HL-60 (cell line): Measurements from ENCODE around the gene ARHGEF1.

Experiments used
- DNase-seq, 2 experiments: peaks; one replicate each; pipeline ENCODE4 v3.0.0-alpha.2; 2010 to 2020; ENCODE audit warnings: low read depth in 1 of 2, low spot score in 1 of 2
- H3K27ac ChIP-seq: fragments of 250-450 bp; sonication (Bioruptor Pico); replicated peaks from 2 replicates; pipeline ENCODE4 v1.5.1; 2020; ENCODE audit warnings: mild to moderate bottlenecking, moderate library complexity
- H3K27me3 ChIP-seq: fragments of 250-450 bp; sonication (Bioruptor Pico); 2 replicates; pipeline ENCODE4 v1.5.1; 2021; ENCODE audit warnings: mild to moderate bottlenecking, moderate library complexity; ENCODE audit not compliant: insufficient read depth, poor library complexity, severe bottlenecking
- H3K4me3 ChIP-seq: replicated peaks from 2 replicates; pipeline ENCODE4 v1.5.1; 2011; ENCODE audit warnings: mild to moderate bottlenecking, control low read depth, low read length; ENCODE audit not compliant: insufficient read depth
- GABPA ChIP-seq: IDR thresholded peaks from 2 replicates; pipeline ENCODE4 v1.6.1; 2012; ENCODE audit warnings: low read depth
- POLR2AphosphoS5 ChIP-seq: IDR thresholded peaks from 2 replicates; pipeline ENCODE4 v1.6.1; 2012; ENCODE audit warnings: low read depth
- SPI1 ChIP-seq: IDR thresholded peaks from 2 replicates; pipeline ENCODE4 v1.6.1; 2012; ENCODE audit warnings: low read depth, mild to moderate bottlenecking, borderline replicate concordance
- TF ChIP-seq, protein P1 (sequence below): IDR thresholded peaks from 2 replicates; pipeline ENCODE4 v1.6.1; 2012; ENCODE audit warnings: low read depth; ENCODE audit not compliant: insufficient replicate concordance
- TF ChIP-seq, protein P2 (sequence below): IDR thresholded peaks from one replicate; pipeline ENCODE4 v1.5.1; 2011; ENCODE audit warnings: low read length, control low read depth, inconsistent platforms; ENCODE audit not compliant: insufficient read depth

Gene ARHGEF1

DNA sequence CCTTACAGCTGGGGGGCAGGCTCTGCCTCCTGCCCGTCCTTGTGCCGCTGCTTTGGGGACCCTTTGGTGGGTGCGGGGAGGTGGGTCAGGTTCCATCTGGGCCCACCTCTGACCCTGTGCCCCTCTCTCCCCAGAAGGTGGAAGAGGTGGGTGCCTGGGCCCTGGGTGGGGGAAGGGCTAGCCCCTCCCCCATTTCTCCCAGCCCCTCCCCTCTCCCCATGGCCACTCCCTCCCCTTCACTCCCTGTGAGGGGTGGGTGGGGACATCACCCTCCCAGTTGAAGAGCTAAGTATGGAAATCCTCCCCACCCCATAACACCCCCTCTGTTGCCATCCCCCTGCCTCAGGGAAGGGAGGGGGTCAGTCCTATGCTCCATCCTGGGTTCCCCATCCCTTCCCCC is 14.2 kb downstream of the ARHGEF1 start:
- H3K27ac ChIP-seq: no peak overlapping the region
- TF ChIP-seq GABPA (no peak), POLR2AphosphoS5 (no peak), SPI1 (no peak)
- TF ChIP-seq, protein P1, sequence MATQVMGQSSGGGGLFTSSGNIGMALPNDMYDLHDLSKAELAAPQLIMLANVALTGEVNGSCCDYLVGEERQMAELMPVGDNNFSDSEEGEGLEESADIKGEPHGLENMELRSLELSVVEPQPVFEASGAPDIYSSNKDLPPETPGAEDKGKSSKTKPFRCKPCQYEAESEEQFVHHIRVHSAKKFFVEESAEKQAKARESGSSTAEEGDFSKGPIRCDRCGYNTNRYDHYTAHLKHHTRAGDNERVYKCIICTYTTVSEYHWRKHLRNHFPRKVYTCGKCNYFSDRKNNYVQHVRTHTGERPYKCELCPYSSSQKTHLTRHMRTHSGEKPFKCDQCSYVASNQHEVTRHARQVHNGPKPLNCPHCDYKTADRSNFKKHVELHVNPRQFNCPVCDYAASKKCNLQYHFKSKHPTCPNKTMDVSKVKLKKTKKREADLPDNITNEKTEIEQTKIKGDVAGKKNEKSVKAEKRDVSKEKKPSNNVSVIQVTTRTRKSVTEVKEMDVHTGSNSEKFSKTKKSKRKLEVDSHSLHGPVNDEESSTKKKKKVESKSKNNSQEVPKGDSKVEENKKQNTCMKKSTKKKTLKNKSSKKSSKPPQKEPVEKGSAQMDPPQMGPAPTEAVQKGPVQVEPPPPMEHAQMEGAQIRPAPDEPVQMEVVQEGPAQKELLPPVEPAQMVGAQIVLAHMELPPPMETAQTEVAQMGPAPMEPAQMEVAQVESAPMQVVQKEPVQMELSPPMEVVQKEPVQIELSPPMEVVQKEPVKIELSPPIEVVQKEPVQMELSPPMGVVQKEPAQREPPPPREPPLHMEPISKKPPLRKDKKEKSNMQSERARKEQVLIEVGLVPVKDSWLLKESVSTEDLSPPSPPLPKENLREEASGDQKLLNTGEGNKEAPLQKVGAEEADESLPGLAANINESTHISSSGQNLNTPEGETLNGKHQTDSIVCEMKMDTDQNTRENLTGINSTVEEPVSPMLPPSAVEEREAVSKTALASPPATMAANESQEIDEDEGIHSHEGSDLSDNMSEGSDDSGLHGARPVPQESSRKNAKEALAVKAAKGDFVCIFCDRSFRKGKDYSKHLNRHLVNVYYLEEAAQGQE: no peak
- TF ChIP-seq, protein P2, sequence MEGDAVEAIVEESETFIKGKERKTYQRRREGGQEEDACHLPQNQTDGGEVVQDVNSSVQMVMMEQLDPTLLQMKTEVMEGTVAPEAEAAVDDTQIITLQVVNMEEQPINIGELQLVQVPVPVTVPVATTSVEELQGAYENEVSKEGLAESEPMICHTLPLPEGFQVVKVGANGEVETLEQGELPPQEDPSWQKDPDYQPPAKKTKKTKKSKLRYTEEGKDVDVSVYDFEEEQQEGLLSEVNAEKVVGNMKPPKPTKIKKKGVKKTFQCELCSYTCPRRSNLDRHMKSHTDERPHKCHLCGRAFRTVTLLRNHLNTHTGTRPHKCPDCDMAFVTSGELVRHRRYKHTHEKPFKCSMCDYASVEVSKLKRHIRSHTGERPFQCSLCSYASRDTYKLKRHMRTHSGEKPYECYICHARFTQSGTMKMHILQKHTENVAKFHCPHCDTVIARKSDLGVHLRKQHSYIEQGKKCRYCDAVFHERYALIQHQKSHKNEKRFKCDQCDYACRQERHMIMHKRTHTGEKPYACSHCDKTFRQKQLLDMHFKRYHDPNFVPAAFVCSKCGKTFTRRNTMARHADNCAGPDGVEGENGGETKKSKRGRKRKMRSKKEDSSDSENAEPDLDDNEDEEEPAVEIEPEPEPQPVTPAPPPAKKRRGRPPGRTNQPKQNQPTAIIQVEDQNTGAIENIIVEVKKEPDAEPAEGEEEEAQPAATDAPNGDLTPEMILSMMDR: no peak
- no peaks in the 10 kb centered on the region for H3K27me3 ChIP-seq
- no peak overlapping the region for H3K4me3 ChIP-seq
- DNase-seq: no peak

DNA sequence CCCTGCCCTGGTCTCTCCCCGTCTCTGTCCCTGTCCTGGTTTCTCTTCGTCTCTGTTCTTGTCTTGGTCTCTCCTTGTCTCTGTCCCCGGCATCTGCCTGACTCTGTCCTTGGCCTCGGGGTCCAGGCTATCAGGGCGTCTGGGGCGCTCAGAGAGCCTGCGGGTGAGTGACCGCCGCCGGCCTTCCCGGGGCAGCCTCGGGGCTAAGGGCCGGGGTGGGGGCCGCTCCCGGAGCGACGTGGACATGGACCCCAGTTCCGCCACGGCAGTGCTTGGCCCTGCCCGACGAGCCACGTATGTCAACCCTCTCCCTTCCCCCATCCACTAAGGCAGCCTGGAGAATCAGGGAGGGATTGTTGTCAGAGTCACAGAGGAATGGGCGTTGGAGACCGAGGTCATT is 14.8 kb downstream of the ARHGEF1 start:
- H3K27me3 ChIP-seq: no peaks in the 10 kb centered on the region
- no peak overlapping the region for H3K4me3 ChIP-seq
- no peak overlapping the region for H3K27ac ChIP-seq
- DNase-seq: no peak
- TF ChIP-seq POLR2AphosphoS5 (no peak), SPI1 (no peak), GABPA (no peak)
- TF ChIP-seq, protein P2: no peak
- TF ChIP-seq, protein P1: no peak

DNA sequence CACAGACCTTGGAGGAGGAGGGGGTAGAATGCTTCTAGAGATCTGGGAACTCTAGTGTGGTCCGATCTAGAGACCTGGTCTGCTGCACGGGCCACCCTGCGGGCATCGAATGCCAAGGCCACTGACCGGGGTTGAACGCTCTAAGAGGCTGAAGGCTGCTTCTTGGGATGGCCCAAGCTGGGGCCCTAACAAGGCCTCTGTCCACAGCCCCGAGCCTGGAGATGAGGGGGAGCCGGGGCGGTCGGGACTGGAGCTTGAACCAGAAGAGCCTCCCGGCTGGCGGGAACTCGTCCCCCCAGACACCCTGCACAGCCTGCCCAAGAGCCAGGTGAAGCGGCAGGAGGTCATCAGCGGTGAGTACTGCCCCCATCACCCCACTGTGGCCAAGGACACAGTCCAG is 15.3 kb downstream of the ARHGEF1 start:
- no peak overlapping the region for H3K27ac ChIP-seq
- H3K27me3 ChIP-seq: no peaks in the 10 kb centered on the region
- no peak overlapping the region for H3K4me3 ChIP-seq
- no peak for TF ChIP-seq SPI1
- DNase-seq: no peak

DNA sequence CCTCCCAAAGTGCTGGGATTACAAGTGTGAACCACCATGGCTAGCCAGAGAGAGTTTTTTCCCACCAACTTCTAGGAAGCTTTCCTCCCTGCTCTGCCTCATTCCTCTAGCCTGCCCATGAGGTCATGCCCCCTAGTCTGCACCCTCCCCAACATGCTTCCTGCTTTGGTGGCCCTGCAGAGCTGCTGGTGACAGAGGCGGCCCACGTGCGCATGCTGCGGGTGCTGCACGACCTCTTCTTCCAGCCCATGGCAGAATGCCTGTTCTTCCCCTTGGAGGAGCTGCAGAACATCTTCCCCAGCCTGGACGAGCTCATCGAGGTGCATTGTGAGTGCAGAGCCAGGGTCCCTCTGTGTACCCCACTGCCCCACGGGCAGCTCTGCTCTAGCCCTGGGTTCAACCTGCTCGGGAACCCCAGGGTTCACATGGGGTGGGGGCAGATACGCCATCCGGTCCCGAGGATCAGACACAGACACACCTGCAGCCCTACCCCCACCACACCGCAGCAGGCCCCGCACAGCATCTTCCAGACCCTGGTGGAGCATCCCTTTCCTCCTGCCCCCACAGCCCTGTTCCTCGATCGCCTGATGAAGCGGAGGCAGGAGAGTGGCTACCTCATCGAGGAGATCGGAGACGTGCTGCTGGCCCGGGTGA is 18.9 kb downstream of the ARHGEF1 start:
- TF ChIP-seq SPI1 (no peak), GABPA (no peak), POLR2AphosphoS5 (no peak; the same call in 1 of the 2 replicates)
- TF ChIP-seq, protein P2: no peak
- TF ChIP-seq, protein P1: no peak
- Histone ChIP-seq H3K27me3 (no peaks in the 10 kb centered on the region), H3K4me3 (no peak overlapping the region), H3K27ac (no peak overlapping the region)
- no peak for DNase-seq
